ENCODE measurements around the gene CMTR1.

- TF ChIP-seq, protein P1, sequence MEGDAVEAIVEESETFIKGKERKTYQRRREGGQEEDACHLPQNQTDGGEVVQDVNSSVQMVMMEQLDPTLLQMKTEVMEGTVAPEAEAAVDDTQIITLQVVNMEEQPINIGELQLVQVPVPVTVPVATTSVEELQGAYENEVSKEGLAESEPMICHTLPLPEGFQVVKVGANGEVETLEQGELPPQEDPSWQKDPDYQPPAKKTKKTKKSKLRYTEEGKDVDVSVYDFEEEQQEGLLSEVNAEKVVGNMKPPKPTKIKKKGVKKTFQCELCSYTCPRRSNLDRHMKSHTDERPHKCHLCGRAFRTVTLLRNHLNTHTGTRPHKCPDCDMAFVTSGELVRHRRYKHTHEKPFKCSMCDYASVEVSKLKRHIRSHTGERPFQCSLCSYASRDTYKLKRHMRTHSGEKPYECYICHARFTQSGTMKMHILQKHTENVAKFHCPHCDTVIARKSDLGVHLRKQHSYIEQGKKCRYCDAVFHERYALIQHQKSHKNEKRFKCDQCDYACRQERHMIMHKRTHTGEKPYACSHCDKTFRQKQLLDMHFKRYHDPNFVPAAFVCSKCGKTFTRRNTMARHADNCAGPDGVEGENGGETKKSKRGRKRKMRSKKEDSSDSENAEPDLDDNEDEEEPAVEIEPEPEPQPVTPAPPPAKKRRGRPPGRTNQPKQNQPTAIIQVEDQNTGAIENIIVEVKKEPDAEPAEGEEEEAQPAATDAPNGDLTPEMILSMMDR (IDR thresholded peaks at IDR 0.05), result no peak
- no peak for TF ChIP-seq EP300 (IDR thresholded peaks at IDR 0.05)
- no peak for TF ChIP-seq POLR2AphosphoS5 (IDR thresholded peaks at IDR 0.05)
- no peak for TF ChIP-seq POLR2A (IDR thresholded peaks at IDR 0.05)
Observed at GRCh38 chr6:37525460-37526357, 92.7 kb downstream of the CMTR1 start.
